ENCODE data around the gene FBXO47. TPM values are rescaled to one million over a fixed set of nuclear protein-coding genes. Genes with fewer than 3 reads are reported as not detected.
"Not testable (repeated sequence)": the region's sequence is repeated elsewhere in the genome, so short reads cannot be mapped to it uniquely, and the experiment has no call there.

FBXO47 gene
- total RNA-seq, 2 donors from 2014 or later: not detected

DNA sequence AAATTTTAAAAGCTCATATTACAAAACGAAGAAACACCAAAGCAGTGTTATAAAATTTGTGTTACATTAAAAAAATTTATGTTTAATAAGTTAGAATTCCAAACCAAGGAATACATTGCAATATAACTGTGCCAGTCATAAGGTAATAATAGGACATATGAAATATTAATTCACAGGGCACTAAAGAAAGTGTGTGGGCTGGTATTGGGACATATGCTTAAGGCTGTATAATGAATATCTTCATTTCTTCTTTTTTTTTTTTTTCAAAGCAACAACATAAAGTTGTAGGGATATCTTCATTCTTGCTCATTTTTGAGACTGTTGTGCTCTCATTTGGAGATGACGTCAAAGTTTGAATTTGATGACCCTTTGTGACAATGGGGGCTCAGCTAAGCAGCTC, 17.5 kb upstream of the FBXO47 start:
- peaks cover 0 to 7% of the 10 kb centered on the region in 2 donors for H3K4me1 ChIP-seq
- no peak overlapping the region for H3K4me3 ChIP-seq
- H3K27me3 ChIP-seq: no peaks in the 10 kb centered on the region
- H3K9me3 ChIP-seq: no peaks in the 10 kb centered on the region
- DNase-seq (ENCODE audit: low spot score): no peak
- H3K27ac ChIP-seq: no peak overlapping the region
- TF ChIP-seq, protein P1, sequence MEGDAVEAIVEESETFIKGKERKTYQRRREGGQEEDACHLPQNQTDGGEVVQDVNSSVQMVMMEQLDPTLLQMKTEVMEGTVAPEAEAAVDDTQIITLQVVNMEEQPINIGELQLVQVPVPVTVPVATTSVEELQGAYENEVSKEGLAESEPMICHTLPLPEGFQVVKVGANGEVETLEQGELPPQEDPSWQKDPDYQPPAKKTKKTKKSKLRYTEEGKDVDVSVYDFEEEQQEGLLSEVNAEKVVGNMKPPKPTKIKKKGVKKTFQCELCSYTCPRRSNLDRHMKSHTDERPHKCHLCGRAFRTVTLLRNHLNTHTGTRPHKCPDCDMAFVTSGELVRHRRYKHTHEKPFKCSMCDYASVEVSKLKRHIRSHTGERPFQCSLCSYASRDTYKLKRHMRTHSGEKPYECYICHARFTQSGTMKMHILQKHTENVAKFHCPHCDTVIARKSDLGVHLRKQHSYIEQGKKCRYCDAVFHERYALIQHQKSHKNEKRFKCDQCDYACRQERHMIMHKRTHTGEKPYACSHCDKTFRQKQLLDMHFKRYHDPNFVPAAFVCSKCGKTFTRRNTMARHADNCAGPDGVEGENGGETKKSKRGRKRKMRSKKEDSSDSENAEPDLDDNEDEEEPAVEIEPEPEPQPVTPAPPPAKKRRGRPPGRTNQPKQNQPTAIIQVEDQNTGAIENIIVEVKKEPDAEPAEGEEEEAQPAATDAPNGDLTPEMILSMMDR (IDR thresholded peaks at IDR 0.05): no peak
- H3K36me3 ChIP-seq: no peaks in the 10 kb centered on the region

DNA sequence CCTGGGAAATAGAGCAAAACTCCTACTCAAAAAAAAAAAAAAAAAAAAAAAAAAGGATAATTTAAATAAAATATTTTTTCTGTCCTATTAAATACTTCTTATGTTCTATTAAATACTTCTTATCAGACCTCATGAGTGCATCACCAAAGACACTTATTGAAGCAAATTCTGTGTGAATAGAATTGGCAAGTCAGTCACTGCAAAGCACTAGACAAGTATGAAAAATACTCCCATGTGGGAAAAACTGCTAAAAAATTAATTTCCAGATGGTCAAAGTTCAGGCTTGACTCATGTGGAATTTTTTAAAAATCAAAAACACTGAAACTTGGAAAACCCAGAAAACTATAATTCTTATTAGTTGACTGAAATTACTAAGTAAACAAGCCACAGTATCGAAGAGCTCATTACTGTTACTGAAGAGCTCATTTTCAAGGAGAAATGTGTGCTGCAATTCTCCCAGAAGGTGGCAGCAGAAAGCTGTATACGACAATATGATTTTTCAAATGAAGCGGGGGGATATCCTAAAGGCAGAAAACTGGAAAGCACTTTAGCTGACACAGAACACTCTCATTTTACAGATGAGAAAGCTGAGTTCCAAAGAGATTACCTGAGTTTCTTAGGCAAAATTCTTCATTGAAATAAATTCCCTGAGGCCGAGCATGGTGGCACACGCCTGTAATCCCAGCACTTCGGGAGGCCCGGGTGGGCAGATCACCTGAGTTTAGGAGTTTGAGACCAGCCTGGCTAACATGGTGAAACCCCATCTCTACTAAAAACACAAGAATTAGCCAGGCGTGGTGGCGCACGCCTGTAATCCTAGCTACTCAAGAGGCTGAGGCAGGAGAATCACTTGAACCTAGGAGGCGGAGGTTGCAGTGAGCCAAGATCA, 15.9 kb upstream of the FBXO47 start:
- TF ChIP-seq, protein P1 (IDR thresholded peaks at IDR 0.05): peak; percentile 44 to 86
- Histone ChIP-seq H3K27me3 (no peaks in the 10 kb centered on the region), H3K36me3 (no peaks in the 10 kb centered on the region), H3K27ac (peak overlapping the region in 1 of 2 donors; percentile 9), H3K4me1 (peaks cover 0 to 7% of the 10 kb centered on the region in 2 donors), H3K9me3 (no peaks in the 10 kb centered on the region), H3K4me3 (no peak overlapping the region)
- DNase-seq (ENCODE audit: low spot score): no peak

DNA sequence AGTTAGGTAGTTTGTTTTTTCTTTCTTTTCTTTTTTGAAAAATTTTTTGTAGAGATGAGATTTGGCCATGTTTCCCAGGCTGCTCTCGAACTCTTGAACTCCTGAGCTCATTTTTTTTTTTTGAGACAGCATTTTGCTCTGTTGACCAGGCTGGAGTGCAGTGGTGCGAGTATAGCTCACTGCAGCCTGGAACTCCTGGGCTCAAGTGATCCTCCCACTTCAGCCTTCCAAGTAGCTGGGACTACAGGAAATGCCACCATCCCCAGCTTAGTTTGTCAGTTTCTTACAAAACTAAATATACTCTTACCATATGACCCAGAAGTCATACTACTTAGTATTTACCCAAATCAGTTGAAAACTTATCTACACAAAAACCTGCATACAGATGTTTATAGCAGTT, 14.4 kb upstream of the FBXO47 start:
- Histone ChIP-seq H3K4me3 (no peak overlapping the region), H3K4me1 (peaks cover 0 to 7% of the 10 kb centered on the region in 2 donors), H3K27ac (peak overlapping the region; percentile 45 to 60), H3K36me3 (no peaks in the 10 kb centered on the region), H3K27me3 (no peaks in the 10 kb centered on the region), H3K9me3 (no peaks in the 10 kb centered on the region)
- DNase-seq (ENCODE audit: low spot score): no peak
- TF ChIP-seq, protein P1 (IDR thresholded peaks at IDR 0.05): no peak

DNA sequence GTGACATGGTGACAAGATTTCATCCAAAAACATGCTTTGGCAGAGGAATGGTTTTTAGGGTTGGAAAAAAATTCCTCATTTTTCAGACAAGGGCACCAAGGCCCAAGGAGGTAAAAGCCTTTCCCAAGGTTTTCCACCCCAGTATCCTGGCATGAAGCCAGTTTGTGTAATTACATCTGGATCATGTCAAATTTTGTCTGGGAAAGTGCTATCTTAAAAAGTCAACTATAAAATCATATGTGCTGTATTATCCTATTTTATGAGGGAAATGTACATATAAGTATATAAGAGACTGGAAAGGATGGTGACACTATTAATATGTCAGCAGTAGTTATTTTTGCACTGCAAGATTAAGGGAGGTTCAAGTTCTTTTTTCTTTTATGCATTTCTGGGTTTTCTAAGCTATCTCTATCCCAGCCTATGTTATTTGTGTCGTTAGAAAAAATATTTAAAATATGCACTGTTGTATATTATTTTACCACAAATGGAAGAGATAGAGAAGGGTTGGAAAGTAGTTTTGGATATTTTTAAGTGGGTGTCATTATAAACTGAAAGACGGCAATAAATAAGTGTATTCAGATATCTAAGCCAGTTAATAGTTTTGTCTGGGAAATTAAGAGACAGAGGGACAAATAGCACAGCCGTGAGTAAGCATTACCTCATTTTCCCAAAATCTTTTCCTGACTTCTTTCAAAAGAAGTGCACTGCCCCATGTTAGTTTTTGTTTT, 13.5 kb upstream of the FBXO47 start:
- Histone ChIP-seq H3K27ac (peak overlapping the region; percentile 45 to 60), H3K9me3 (no peaks in the 10 kb centered on the region), H3K27me3 (no peaks in the 10 kb centered on the region), H3K4me1 (peaks cover 0 to 7% of the 10 kb centered on the region in 2 donors), H3K4me3 (no peak overlapping the region), H3K36me3 (no peaks in the 10 kb centered on the region)
- TF ChIP-seq, protein P1 (IDR thresholded peaks at IDR 0.05): no peak
- DNase-seq (ENCODE audit: low spot score): no peak

DNA sequence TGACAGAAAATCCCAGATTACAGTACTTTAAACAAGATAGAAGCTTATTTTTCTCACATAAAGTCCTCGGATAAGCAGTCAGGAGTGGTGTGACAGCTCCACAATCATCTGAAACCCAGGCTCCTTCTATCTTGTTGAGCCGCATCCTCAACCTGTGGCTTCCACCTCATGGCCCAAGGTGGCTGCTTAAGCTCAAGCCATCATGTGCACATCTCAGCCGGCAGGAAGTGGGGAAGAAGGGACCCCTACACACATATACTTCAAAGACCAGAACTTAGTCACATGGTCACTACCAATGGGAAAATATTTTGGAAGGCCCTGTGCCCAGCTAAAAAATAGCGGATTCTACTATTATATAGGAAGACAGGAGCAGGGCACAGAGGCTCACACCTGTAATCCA, 11.0 kb upstream of the FBXO47 start:
- no peak for DNase-seq (ENCODE audit: low spot score)
- Histone ChIP-seq H3K27ac (no peak overlapping the region), H3K4me3 (no peak overlapping the region), H3K9me3 (no peaks in the 10 kb centered on the region), H3K4me1 (peaks cover 0 to 7% of the 10 kb centered on the region in 2 donors), H3K27me3 (no peaks in the 10 kb centered on the region), H3K36me3 (no peaks in the 10 kb centered on the region)
- TF ChIP-seq, protein P1 (IDR thresholded peaks at IDR 0.05): no peak

DNA sequence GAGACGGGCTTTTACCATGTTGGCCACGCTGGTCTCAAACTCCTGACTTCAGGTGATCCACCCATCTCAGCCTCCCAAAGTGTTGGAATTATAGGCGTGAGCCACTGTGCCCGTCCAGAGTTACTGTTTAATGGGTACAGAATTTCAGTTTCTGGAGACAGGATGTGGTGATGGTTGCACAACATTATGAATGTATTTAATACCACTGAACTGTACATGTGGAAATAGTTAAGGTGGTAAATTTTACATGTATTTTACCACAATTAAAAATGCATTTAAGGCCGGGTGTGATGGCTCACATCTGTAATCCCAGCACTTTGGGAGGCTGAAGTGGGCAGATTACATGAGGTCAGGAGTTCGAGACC, 9.0 kb upstream of the FBXO47 start:
- H3K4me3 ChIP-seq; DNase-seq (ENCODE audit: low spot score); H3K9me3 ChIP-seq; H3K27ac ChIP-seq; H3K4me1 ChIP-seq; H3K36me3 ChIP-seq; H3K27me3 ChIP-seq: not testable (repeated sequence)
